ENCODE data around the gene CHD1L.

Gene CHD1L

DNA sequence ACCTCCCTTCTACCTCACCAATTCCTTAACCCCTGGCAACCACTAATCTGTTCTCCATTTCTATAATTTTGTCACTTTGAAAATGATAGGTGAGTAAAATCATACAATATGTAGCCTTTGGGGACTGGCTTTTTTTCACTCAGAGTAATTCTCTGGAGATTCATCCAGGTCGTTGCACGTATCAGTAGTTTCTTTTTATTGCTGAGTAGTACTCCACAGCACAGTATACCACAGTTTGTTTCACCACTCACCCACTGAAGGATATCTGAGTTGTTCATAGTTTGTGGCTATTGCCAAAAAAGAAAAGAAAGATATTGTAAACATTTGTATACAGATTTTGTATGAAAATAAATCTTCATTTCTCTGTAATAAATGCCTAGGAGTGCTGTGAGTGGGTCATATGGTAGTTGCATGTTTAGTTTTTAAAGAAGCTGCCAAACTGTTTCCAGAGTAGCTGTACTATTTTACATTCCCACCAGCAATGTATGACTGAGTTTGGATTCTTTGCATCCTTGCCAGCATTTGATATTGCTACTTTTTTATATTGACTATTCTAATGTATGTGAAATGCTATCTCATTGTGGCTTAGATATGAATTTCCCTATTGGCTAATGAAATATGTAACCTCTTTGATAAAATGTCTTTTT is 3.7 kb downstream of the CHD1L start:
- TF ChIP-seq, protein P1, sequence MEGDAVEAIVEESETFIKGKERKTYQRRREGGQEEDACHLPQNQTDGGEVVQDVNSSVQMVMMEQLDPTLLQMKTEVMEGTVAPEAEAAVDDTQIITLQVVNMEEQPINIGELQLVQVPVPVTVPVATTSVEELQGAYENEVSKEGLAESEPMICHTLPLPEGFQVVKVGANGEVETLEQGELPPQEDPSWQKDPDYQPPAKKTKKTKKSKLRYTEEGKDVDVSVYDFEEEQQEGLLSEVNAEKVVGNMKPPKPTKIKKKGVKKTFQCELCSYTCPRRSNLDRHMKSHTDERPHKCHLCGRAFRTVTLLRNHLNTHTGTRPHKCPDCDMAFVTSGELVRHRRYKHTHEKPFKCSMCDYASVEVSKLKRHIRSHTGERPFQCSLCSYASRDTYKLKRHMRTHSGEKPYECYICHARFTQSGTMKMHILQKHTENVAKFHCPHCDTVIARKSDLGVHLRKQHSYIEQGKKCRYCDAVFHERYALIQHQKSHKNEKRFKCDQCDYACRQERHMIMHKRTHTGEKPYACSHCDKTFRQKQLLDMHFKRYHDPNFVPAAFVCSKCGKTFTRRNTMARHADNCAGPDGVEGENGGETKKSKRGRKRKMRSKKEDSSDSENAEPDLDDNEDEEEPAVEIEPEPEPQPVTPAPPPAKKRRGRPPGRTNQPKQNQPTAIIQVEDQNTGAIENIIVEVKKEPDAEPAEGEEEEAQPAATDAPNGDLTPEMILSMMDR (IDR thresholded peaks at IDR 0.05; ENCODE audit: control insufficient read depth, extremely low read depth, insufficient read depth): no peak
- no peak for DNase-seq (ENCODE audit: low read depth)
- H3K4me3 ChIP-seq (ENCODE audit: low read depth, low read length): no peak overlapping the region

DNA sequence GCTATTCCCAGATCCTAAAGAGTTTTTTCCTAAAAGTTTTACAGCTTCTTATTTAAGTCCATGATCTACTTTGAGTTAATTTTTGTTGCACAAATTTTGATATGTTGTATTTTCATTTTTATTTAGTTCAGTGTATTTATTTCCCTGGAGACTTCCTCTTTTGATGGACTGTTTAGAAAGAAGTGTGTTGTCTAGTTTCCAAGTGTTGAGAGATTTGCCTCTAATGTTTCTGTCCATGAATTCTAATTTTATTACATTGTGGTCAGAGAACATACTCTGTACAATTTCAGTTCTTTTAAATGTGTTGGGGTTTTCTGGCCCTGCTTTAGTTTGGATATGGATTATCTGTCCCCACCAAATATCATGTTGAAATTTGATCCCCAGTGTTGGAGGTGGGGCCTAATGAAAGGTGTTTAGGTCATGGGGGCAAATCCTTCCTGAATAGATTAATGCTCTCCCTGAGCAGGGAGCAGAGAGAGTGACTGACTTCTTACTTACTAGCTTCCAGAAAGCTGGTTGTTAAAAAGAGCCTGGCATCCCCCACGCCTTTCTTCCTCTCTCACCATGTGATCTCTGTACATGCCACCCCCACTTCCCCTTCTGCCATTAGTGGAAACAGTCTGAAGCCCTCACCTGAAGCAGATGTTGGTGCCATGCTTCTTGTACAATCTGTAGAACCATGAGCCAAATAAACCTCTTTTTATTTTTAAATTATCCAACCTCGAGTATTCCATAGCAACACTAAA is 4.6 kb downstream of the CHD1L start:
- H3K4me3 ChIP-seq (ENCODE audit: low read depth, low read length): no peak overlapping the region
- DNase-seq (ENCODE audit: low read depth): no peak
- TF ChIP-seq, protein P1 (IDR thresholded peaks at IDR 0.05; ENCODE audit: control insufficient read depth, extremely low read depth, insufficient read depth): no peak

DNA sequence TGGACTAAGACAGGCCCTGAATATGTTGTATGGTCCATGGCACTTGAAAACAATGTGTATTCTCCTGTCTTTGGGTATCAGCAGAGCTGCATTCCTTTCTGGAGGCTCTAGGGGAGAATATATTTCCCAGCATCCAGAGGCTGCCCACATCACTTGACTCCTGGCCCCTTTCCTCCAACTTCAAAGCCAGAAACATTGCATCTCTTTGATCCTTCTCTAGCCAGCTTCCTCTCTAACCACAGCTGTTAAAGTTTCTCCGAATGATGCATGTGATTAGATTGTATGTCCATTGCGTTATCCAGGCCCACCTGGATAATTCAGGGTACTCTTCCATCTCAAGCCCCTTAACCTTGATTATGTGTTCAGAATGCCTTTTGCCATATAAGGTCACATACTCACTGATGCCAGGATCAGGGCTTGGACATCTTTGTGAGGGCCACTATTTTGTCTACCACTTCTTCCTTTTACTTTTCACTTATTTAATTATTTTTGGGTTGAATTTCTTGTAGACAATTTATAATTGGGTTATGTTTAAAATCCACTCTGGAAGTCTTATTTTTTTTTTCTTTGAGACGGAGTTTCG is 5.3 kb downstream of the CHD1L start:
- H3K4me3 ChIP-seq (ENCODE audit: low read depth, low read length): no peak overlapping the region
- TF ChIP-seq, protein P1 (IDR thresholded peaks at IDR 0.05; ENCODE audit: control insufficient read depth, extremely low read depth, insufficient read depth): no peak
- DNase-seq (ENCODE audit: low read depth): no peak

DNA sequence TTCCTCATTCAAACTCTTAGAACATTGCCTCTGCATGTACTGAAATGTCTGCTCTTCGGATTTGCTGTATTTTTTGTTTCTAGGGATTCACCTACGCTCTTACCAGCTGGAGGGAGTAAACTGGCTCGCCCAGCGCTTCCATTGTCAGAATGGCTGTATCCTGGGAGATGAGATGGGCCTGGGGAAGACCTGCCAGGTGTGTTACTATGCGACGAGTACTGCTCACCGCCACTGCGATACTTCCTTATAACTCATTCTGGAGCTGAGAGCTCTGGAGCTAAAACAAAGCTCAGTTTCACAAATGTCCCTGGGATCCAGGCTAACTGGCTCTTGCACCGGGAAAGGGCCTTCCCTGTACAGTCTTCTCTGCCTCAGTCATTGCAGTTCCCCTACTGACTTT is 10.1 kb downstream of the CHD1L start:
- TF ChIP-seq, protein P1 (IDR thresholded peaks at IDR 0.05; ENCODE audit: control insufficient read depth, extremely low read depth, insufficient read depth): no peak

DNA sequence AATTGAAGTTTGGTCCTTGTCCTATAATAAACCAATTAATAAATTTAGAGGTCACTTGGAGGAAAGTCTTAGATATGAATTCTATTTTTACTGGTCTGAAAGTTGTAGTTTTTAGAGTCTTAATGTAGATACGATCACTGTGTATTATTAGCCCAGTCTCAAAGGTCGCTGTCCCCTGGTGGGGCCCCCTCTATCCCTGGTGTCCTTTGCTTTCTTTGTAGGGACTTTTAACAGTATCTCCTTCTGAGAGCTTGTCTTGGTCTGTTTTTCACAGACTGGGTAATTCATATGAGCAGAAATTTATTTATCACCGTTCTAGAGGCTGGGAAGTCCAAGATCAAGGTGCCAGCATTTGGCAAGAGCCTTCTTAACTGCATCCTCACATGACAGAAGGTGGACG is 18.5 kb downstream of the CHD1L start:
- DNase-seq (ENCODE audit: low read depth): no peak
- TF ChIP-seq, protein P1 (IDR thresholded peaks at IDR 0.05; ENCODE audit: control insufficient read depth, extremely low read depth, insufficient read depth): no peak
- H3K4me3 ChIP-seq (ENCODE audit: low read depth, low read length): no peak overlapping the region

More for the DNA sequence above, 10.1 kb downstream of the CHD1L start:
- no peak for DNase-seq (ENCODE audit: low read depth)
- no peak overlapping the region for H3K4me3 ChIP-seq (ENCODE audit: low read depth, low read length)

DNA sequence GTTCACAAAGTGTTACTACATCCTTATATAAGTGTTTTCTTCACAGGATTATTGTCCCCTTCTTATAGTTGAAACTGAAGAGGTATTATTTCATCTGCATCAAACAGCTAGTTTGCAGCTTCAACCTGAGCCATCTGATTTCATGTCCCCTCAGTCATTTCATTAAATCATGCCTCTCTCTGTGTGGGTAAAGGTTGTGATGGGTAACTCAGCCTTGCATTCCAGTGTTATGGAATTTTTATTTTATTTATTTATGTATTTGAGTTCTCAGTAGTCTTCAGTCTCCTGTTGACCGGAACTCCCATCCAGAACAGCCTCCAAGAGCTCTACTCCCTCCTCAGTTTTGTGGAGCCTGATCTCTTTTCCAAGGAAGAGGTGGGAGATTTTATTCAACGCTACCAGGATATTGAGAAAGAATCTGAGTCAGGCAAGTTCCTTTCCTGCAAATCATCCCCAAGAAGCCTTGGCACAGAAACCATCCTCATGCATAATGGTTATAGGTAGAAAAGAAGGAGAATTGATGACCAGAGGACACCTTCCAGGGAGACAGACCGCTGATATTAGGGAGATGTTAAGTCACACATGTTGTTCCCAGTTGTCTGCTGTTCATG is 21.8 kb downstream of the CHD1L start:
- TF ChIP-seq, protein P1 (IDR thresholded peaks at IDR 0.05; ENCODE audit: control insufficient read depth, extremely low read depth, insufficient read depth): no peak
- DNase-seq (ENCODE audit: low read depth): no peak
- H3K4me3 ChIP-seq (ENCODE audit: low read depth, low read length): no peak overlapping the region

All from LNCaP clone FGC (cell line).